GM12874 (cell line): ENCODE data around the gene PPFIA1.

Source experiments
- TF ChIP-seq, protein P1 (sequence below): IDR thresholded peaks from 2 replicates; pipeline ENCODE4 v1.5.1; 2011; ENCODE audit warnings: low read depth, mild to moderate bottlenecking, control low read depth, low read length, moderate library complexity; ENCODE audit not compliant: insufficient read depth

Gene PPFIA1

DNA sequence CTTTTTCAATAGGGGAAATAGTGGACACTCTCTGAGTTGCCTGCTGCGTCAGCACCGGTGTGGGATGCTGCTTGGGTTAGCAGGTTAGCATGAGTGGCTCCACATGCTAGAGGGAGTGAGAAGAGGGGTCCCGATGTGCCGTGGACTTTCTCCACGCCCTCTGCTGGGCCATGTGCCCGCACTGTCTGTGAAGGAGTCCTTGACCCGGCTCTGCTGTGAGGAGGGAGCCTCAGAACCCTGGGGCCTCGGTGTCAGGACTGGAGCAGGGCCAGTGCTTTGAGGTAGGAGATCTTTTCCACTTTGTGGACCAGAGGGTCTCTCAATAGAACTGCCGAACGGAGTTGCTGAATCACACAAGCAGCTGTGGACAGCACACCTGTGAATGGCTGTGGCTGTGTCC lies 142.7 kb downstream of the PPFIA1 start:
- TF ChIP-seq, protein P1, sequence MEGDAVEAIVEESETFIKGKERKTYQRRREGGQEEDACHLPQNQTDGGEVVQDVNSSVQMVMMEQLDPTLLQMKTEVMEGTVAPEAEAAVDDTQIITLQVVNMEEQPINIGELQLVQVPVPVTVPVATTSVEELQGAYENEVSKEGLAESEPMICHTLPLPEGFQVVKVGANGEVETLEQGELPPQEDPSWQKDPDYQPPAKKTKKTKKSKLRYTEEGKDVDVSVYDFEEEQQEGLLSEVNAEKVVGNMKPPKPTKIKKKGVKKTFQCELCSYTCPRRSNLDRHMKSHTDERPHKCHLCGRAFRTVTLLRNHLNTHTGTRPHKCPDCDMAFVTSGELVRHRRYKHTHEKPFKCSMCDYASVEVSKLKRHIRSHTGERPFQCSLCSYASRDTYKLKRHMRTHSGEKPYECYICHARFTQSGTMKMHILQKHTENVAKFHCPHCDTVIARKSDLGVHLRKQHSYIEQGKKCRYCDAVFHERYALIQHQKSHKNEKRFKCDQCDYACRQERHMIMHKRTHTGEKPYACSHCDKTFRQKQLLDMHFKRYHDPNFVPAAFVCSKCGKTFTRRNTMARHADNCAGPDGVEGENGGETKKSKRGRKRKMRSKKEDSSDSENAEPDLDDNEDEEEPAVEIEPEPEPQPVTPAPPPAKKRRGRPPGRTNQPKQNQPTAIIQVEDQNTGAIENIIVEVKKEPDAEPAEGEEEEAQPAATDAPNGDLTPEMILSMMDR: no peak

- TF ChIP-seq, protein P1: no peak
These were observed 144.0 kb downstream of the PPFIA1 start for GRCh38 chr11:70414341-70415100.

DNA sequence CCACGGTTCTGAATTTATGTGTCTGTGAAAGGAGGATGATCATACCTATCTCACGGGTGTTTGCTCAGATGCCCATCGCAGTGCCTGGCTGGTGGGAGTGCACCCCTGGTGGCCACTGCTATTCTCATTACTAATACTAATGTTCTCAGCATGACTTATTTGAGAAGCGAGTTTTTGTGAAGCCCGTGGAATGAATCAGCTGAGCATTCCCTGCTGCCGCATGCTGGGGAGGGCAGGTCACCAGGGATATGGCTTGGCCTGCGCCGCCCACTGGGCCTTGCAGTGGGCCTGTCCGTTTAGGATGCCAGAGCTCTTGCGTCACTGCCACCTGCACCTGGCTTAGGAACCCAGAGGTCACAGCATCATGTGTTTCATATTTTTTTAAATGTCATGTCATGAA lies 144.7 kb downstream of the PPFIA1 start:
- TF ChIP-seq, protein P1: peak; percentile 38; the same call in 1 of the 2 replicates

DNA sequence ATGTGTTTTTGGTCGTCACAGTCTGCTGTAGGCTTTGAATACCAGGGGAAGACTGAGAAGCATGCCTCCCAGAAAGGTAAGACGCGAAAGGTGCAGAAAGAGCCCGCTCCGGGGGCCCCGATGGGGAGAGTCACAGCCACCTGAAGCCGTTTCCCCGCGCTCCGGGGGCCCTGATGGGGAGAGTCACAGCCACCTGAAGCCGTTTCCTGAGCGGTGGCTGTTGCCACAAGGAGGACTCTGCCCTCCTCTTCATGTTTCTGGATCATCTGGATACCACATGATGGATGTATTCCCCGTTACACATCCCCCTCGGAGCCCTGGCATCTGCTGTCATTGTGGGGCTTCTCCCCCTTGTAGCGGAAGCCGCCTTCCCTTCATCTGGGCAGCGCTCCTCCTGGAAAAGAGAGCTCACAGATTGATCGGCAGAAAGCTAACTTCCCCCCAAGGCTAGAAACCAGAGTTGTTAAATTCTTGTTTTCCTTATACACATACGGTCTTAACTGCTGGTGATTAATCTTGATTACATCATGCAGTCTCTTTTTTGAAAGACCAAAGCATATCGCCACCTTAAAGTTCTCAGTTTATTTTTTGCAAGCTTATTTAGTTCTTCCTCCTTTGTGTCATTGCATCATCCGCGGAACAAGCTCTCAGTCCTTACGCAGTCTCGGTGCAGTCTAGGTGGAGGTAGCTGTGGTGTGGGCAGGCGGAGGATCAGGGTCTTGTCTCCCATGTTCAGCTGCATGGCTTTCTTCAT lies 145.3 kb downstream of the PPFIA1 start:
- TF ChIP-seq, protein P1: no peak

GRCh38 chr11:70416881-70417280 lies 146.4 kb downstream of the PPFIA1 start:
- TF ChIP-seq, protein P1: no peak

DNA sequence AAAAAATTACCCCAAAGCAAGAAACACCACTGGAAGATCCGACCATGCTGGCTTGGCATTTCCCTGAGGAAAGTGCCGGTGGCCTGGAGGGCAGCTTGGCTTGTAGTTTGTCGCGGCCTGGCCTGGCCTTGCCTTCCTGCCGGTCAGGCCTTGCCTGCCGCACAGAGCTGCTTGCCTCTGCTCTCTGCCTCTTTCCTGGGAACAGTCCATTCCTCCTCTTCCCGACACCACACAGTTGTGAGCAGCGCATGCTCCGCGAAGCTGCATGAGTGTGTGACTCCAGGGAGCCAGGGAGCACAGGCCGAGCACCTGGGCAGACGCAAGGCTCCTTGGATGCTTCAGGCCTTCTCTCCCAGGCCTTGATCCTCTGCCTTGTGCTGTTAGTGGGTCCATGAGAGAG lies 147.6 kb downstream of the PPFIA1 start:
- TF ChIP-seq, protein P1: no peak

DNA sequence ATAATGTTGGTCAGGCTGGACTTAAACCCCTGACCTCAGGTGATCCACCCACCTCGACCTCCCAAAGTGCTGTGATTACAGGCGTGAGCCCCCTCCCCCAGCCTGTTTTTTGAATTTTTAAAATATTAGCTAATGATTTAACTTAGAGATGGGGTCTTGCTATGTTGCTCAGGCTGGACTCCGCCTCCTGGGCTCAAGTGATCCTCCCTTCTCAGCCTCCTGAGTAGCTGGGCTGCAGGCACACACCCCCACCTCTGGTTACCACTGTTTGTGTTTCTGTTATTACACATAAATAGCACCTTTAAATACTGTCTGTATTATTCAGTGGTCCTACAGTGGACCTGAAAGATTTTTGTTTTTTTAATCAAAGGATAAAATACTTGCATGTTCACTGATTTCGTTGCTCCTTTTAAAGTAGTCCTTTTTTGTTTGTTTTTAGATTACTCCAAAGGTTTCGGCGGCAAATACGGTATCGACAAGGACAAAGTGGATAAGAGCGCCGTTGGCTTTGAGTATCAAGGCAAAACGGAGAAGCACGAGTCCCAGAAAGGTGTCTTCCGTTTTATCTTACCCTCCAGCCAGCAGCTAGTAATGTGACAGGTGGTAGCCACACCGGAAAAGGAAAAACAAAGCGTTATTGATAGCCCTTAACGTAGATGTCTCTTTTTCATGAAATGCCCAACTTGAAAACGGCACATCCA lies 149.0 kb downstream of the PPFIA1 start:
- TF ChIP-seq, protein P1: no peak
